GM12891 (cell line): ENCODE results near the gene PTGIS.

ENCODE experiments used
- POLR2A ChIP-seq: IDR thresholded peaks from 2 replicates; pipeline ENCODE4 v1.6.1; 2011; ENCODE audit warnings: low read depth, low read length, control low read depth
- SPI1 ChIP-seq: IDR thresholded peaks from 2 replicates; pipeline ENCODE4 v1.6.1; 2011; ENCODE audit warnings: low read depth, low read length, control low read depth

DNA sequence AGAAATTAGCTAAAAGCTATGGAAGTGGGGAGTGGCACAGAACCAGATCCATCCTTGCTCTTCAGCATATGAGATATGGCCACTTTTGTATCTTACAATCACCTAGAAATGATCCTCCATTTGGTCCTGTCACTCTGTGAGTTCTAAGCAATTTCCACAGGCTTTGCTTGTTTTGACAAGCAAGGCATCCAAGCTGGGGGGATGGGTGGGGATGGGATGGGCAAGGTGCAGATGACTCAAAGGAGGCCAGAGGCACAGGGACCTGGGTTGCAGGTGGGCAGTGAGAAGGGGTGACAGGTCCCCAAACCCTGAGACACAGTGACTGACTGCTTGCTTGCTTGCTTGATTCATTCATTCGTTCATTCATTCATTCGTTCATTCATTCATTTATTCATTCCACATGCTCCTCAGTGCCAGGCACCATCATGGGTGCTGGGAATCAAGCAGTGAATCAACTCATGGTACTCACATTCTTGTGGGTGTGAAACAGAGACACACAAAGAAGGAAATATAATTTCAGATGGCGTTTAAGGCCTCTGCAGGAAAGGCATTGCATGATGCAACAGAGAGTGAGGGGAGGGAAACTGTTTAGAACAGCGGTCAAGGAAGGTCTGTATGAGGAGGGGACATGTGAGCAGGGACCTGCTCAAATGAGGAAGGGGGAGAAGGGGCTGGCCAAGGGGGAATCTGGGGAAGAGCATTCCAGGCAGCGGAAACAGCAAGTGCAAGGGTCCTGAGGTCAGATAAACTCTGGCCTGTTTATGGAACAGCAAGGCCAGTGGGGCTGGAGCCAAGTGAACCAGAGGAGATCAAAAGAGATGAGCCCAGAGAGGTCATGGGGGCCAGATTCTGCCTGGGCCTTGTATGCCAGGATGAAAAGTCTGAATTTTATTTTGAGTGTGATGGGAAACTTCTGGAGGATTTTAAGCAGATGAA is 88.9 kb downstream of the PTGIS start:
- TF ChIP-seq SPI1 (no peak), POLR2A (no peak)
